HK-2 (cell line): ENCODE results near the gene SLC24A4.
A peak's percentile ranks its signal among the peaks of the same experiment; 100 is the strongest.

ENCODE experiments used
- DNase-seq: peaks from one replicate; pipeline ENCODE4 v3.0.0-alpha.2; 2018; ENCODE audit not compliant: unreplicated experiment

SLC24A4 gene

DNA sequence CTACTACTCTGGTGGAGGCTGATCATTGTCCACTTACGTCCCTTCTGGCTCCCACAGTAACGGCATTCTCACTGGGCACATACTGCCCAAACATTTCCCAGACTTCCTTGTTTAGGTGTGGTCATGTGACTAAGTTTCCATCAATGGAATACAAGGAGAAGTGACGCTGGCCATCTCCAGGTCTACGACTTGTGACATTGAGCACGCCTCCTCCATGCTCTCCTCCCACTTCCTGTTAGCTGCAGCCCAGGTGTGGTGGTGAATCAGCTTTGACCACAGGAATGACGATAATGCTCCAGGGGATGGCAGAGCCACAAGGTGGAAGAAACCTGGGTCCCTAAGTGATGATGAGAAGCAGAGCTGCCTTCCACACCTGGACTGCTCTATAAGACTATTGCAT lies 6.0 kb upstream of the SLC24A4 start:
- DNase-seq = no peak

DNA sequence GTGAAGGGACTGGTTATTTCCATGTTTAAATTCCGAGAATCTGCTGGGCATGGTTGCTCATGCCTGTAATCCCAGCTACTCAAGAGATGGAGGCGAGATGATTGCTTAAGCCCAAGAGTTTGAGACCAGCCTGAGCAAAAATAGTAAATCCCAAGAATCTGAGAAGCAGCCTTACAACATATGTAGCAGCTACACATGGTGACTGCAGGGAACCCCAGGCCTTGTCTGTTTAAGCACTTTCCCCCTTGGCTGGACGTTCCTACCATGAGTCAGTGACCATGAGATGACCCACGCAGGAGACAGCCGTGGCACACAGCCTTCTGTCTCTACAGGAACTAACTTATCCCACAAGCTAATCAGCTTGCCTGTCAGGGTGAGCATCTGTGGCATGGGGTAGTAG lies 5.5 kb upstream of the SLC24A4 start:
- DNase-seq = no peak

DNA sequence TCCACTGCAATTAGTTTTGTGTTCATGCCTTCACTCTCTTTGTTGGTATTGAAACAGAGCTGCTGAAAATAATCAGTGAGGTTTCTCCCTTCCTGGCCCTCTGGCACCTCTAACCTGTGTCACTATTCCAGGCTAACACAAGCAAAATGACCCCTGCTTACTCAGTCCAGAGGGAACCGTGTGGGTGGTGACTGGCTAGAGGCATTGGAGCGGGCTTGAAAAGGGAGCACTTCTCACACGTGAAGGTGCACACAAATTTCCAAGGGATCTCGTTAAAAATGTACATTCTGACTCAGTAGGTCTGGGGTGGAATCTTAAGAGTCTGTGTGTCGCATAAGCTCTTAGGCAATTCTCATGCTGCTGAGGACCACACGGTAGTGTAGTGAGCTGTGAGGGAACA lies 1.3 kb upstream of the SLC24A4 start:
- no peak for DNase-seq

DNA sequence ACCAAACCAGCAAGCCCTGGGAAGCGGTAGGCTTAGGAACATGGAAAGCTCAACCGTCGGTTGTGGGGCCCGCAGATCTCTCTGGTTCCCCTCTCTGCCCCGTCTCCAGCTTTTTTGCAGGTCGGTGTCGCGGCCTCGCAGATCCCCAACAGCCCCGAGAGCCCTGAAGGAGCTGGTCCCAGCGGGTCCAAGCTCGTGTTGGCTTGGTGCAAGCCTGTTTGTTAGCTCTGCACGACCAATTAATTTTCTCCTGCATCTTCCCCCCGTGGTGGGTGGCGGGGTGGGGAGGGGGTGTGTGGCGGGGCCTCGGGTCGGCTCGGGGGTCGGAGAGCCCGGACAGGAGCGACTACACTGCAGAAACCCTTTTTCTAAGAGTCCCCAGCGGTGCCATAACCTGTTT lies 449 bp upstream of the SLC24A4 start:
- no peak for DNase-seq

DNA sequence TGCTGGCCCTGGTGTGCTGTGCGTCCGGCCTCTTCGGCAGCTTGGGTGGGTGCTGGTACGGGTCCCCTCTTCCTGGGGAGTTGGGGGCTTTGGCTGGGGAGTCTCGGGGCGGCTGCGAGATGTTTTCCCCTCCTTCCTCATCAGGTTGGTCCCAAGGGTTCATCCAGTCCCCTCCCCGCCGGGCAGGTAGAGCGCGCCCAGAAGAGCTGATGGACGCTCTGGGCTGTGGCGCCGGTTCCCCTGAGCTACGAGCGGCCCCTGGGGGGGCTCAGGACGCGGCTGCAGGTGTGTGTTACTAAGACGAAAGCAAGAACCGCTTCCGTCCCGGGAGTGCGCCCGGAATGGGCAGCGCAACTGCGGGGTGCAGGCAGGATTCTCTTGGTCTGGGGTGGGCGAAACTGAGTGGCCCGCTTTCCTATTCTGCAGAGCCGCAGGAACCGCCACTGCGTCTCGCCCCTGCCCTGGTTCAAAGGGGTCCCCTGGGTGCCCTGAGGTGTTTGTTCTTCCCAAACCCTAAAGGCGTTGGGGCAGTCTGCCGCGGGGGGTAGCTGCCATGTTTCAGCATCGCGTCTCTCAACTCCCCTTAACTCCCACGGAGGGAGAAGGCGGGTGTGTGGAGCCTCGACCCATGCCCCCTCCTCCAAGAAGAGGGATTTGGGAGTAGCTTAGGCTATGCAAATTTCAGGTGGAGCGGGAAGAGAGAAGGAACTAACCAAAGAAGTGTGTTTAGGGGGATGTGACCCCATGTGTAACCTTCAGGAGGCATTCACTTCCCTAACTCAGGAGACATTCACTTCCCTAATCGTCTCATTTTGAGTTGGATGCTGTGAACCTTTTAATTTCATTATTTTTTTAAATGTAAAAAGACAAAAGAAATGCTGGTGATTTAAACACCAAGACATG lies 1.2 kb downstream of the SLC24A4 start:
- no peak for DNase-seq

DNA sequence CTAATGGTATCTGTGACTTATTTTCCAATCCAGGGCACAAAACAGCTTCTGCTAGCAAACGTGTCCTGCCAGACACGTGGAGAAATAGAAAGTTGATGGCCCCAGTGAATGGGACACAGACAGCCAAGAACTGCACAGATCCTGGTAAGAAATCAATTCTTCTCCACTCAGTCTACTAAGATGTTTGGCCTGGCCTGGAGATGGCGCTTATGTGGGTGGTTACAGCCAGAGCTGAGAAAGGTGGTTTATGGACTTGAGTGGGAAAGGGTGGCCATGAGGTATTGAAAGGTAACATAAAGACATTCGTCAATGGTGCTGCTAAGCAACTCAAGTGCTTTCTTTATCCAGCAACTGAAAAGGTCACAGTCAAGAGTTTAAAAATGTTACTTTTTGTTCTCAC lies 2.9 kb downstream of the SLC24A4 start:
- no peak for DNase-seq

DNA sequence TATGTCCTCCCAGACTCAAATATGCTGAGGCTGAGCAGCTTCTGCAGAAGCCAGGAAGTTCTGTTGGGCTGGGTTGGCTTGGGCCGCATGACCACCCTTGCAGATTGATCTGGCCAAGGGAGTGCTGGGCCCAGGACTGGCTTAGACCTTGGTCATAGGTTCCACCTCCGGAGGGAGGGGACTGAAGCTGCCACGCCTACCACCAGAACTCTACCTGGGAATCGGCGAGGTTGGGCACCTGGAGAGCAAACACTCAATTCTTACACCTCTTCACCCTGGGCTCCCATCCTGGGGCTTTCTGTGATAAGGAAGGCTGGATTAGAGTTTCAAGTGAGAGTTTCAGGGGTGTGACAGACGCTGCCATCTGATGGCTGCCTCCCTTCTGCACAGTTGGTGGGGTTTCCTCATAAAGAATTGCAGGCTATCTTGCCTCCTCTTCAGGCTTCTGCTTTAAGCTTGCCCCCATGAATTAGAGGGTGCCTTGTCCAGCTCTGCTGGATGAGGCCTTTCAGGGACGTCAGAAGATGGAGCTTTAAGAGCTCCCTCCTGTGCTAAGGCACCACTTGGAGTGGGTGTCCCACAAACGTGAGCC lies 5.8 kb downstream of the SLC24A4 start:
- no peak for DNase-seq

DNA sequence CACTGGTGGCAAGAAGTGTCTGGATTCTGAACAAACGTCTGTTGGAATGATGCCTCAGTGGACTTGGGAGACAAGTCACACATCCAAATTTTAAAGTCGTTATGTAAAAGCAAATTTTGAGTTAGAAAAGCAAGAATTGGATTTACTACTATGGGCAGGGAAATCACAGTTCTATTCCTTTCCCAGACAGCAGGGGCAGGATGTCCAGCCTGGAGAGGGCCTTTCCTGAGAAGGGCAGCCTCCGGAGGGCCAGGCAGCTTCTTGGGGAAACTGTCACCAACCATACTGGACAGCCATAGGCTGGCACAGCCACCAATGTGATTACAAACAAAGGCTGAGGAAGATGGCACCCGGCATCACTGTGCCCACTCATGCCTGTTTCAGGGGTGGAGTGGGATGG lies 11.1 kb downstream of the SLC24A4 start:
- DNase-seq = no peak

DNA sequence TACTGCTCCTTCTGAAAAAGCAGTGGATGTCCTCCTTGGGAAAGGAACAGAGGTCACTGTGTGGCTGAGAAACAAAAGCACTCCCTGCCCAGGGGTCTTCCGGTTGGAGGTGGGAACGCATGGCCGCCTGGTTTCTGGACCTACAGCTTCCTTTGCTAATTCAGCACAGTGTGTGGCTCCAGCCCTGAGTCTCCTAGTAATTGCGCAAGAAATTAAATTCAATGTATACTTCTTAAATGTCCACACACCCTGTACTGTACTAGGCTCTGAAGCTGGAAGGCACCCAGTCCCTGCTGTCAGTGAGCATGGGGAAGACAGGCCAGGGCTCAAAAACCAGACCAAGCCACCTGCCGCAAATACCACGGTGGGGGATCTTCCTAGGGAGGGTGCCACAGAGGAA lies 13.4 kb downstream of the SLC24A4 start:
- DNase-seq = no peak

DNA sequence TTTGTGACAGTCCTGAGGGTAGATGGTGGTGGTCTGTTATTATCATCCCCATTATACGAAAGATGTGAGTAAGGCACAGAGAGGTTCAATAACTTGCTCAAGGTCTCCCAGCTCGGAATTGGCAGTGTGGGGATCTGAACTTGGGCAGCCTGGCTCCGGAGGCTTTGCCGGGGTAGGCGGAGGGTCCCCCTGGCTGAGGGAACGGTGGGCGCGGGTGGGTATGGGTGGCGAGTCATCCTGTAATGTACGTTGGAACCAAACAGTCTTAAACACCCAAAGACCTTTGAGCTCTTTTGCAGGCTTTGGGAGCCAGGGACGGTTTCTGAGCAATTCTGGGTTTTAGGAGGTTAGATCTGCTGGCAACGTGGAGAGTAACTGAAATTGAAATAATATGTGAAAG lies 16.5 kb downstream of the SLC24A4 start:
- DNase-seq = no peak

DNA sequence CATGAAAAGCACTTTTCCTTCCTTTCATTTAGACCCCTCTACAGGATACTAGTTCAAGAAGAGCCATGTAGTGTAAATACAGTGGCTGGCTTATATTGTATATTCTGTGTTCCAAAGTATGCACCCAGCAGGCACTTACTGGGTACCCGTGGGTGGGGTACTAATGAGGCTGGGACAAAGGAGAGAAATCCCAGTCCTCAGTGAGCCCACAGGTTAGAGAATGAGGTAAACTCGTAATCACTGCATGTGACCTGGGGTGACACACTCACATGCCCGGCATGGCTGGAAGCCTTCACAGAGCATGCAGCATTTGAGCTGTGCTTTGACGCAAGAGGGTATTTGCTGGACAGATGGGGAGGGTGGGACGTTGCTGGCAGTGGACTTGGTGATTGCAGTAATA lies 17.1 kb downstream of the SLC24A4 start:
- no peak for DNase-seq

DNA sequence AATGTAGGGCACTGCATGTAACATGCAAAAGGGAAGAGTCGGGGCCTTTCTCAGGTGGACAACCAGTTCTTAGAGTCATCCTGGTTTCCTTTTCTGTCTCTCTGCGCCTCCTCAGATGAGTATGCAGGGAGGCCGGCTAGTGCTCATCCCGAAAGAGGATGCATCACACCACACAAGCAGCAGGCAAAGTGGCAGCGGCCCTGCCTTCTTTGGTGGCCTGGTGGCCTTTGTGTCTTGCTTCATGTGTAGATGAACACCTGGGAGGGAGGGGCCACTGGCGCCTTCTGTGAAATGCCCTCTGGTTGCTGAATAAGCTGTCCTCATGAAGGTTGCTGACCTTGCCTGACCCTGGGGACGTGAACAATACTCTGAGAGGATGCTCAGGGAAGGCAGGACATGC lies 18.0 kb downstream of the SLC24A4 start:
- no peak for DNase-seq

DNA sequence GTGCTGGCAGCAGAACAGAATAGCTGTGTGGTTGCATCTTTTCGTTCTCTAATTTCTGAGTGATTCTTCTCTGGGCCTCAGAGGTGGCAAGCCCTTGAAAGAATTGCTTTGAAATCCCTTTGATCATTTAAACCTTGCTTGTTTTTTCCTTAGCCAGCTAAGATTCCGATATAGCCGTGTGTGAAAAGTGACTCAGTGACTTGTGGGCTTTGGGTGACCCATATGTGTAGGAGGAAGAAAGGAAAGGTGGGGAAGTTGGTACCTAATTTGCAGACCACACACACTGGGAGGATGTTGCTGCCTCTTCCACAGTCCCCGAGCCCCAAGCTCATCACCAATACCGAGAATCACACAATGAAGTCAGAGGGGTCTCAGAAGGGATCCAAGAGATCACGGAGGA lies 18.8 kb downstream of the SLC24A4 start:
- DNase-seq = no peak

DNA sequence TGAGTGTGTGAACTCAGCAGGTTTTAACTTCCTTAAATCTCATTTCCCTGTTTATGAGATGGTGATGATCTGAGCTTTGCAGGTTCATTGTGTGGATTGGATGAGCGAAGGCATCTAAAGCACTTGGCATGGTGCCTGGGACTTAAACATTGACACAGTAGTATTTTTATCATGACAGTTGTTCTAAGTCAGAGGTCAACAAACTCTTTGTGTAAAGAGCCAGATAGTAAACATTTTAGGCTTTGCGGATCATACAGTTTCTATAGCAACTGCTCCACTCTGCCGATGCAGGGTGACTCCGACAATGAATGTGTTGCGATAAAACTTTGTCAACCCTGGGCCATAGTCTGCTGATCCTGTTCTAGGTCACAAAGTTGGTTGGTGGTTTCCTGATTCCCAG lies 25.2 kb downstream of the SLC24A4 start:
- no peak for DNase-seq

DNA sequence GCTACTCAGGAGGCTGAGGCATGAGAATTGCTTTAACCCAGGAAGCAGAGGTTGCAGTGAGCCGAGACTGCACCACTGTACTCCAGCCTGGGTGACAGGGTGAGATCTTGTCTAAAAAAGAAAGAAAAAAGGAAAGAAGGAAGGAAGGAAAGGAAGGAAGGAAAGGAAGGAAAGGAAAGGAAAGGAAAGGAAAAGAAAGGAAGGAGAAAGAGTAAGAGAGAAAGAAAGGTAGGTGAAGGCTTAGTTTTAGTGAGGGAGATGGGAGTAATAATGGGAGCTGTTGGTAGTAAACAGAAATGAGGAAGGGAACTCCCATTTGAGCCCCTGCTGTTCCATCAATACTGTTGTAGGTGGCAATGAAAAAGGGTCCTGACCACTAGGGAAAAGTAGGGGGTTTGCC lies 28.8 kb downstream of the SLC24A4 start:
- no peak for DNase-seq

DNA sequence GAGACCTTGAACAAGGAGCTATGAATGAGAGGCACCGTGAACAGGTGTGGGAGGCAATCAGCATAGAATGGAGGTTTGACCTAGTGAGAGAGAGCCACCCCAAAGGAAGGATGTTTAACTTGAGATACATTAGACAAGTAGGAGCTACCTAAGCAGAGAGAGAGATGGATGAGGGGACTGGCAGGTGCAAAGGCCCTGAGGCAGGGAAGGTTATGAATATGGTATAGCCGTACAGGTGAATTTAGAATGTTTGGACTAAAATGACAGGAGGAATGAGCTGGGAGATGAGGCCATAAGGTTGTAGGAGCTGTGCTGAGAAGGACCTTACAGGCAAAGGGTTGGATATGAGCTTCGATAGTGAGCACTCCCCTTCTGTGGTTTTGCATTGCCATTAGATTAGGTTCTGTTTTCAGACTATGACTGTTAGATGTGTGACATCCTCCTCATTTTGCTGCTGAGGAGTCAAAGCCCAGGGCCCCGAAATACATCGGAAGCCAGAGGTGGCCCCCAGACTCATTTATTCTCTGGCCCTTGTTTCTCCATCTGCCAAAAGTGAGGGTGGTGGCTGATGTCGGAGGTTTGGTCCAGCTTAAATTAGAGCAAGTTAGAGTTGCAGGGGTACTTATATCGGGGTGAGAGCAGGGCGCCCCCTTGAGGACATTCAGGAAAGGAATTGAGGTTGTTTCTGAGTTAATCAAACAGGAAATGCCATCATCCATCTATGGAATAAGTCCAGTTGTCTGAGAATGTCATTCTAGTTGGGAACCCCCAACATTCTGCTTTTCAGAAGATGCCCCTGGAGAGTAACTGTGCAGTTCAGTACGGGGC lies 29.4 kb downstream of the SLC24A4 start:
- no peak for DNase-seq

DNA sequence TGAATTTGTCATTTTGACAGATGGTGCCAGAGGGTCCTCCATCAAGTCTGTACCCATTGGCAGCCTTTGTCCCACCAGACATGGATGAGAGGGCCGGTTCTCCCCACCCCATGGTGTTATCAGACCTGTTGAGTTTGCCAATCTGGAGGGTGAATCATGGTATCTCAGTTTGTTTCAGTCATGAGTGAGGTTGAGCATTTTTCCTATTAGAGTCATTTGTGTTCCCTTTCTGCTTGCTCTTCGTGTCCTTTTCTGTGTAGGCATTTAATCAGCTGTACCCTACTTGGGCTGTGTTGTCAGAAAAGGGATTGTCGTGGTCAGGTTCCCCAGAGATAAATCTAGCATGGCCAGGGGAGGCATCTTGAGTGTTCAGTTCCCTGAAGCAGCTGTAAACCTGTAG lies 30.5 kb downstream of the SLC24A4 start:
- DNase-seq = no peak

DNA sequence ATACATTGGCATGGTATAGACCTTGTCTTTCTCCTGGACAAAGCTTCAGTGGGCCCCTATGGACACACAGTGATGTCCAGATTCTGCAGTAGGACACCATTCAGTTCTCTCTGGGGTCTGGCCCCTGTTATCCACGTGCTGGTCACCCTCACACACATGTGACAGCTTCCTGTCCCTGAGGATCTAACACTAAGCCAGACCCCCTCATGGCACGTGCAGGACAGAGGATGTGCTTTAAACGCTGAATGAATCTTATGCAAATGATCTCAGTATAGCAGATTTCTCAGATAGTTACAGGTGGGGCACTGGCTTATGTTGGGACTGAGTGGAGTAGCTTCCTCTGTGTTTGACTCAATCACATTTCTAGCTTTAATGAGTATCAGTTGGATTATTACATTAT lies 33.7 kb downstream of the SLC24A4 start:
- no peak for DNase-seq

DNA sequence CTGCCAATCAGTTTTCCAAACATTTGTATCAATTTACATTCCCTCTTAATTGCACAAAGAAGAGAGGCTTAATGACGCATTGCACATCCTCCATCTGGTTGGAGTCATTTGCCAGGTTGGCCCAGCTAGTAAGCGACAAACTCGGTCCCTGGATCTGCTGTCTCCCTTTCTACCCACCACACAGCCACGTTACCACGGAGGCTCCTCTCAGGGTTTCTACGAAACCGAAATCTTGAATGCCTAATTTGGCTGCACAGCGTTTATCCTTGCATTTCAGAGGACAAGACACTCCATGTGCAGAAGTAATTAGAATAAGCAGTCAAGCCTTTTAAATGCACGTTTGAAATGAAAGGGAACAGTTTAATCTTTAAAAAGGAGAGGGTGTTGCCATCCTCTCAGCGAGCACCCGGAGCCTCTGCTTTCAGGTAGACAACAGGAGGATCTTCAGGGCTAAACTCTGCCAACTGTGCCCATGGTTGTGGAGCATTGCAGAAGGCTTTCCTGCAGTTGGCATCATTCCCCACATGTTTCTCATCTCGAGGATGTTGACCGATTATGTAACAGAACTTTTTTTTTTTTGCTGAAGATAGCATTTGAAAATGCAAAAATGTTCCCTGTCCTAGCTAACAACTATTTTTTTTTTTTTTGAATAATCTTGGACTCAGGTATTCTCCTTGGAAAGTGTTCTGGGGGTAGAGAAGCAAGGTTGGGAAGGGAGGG lies 37.8 kb downstream of the SLC24A4 start:
- no peak for DNase-seq

DNA sequence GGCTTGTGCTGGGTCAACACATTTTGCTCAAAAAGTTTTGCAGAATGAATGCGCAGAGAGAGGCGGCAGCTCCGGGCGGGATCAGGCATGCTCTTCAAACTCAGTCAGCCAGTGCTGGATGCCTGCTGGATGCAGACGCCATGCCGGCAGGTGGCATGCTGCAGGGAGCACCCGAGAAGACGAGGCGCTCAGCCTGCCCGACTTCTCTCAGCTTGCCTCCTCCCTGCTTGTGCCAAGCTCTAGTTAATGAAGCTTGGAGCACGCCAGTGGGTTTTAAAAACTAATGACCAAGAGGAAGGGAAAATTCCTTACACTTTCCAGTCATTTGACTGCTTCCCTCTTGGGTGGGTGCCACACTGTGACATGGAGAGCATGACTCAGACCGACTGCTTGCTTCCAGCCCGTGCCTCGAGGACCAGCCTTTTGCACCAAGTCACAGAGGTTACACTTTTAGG lies 39.8 kb downstream of the SLC24A4 start:
- DNase-seq = peak; percentile 25

DNA sequence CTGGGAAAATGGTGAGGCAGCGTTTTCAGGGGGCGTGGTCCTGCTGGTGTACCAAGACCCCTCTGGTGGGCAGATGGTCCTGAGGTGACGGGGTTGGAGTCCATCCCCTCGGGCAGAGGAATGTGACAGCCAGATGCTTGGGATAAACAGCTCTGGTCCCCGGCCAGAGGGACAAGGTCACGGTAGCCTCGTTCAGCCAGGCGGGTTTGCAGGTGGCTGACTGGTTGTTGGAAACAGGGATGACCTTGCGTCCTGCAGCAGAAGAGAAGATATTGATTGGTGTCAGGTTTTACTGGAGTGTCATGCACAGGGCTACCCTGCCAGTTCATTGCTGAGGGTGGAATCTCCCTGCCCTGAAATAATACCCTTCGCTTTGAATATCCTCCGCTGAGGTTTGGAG lies 43.3 kb downstream of the SLC24A4 start:
- DNase-seq = no peak

DNA sequence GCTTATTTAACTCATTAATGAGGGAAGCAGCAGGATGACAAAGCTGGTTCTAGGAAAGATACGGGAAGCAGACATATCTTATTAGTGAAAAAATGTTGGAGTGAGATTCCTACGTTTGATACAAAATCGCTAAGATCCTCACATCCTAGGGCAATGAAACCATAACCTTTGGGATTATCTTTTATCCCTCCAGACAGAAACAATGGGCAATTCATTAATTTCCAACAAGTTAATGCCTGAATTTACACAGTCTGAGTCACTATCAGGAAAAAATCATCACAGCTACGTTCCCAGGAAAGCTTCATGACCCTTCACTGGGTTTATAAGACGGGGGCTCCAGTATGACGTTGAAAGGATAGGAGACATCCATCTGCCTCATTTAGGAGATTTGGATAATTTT lies 45.0 kb downstream of the SLC24A4 start:
- DNase-seq = no peak
